ENCODE data around the gene PIGQ. TPM values are rescaled to one million over a fixed set of nuclear protein-coding genes. Genes with fewer than 3 reads are reported as not detected.

The PIGQ gene
- total RNA-seq, 1 donor from 2014 or later, result 68.9 TPM

DNA sequence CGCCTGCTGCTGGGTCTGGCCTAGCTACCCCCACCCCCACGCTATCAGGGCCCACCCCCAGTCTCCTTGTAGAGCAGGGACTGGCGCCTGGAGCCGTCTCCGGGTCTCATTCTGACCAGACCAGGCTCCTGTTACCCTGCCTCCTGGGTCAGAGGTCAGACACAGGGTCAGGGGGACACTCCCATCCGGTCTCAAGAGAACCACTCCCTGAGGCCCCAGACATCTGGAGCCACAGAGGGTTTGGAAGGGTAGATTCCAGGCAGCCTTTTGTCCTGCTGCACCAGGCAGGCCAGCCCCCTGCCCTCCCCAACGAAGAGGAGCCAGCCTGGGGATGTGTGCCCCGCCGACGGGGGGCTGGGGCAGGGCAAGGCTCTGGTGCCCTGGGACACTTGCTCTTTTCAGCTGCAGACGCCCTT lies 60.1 kb downstream of the PIGQ start:
- H3K36me3 ChIP-seq, result peaks cover 48% of the 10 kb centered on the region
- H3K27ac ChIP-seq, result peak overlapping the region; percentile 68
- peak in 1 of 2 donors; percentile 1 for ATAC-seq
- DNase-seq, result no peak
- TF ChIP-seq, protein P1, sequence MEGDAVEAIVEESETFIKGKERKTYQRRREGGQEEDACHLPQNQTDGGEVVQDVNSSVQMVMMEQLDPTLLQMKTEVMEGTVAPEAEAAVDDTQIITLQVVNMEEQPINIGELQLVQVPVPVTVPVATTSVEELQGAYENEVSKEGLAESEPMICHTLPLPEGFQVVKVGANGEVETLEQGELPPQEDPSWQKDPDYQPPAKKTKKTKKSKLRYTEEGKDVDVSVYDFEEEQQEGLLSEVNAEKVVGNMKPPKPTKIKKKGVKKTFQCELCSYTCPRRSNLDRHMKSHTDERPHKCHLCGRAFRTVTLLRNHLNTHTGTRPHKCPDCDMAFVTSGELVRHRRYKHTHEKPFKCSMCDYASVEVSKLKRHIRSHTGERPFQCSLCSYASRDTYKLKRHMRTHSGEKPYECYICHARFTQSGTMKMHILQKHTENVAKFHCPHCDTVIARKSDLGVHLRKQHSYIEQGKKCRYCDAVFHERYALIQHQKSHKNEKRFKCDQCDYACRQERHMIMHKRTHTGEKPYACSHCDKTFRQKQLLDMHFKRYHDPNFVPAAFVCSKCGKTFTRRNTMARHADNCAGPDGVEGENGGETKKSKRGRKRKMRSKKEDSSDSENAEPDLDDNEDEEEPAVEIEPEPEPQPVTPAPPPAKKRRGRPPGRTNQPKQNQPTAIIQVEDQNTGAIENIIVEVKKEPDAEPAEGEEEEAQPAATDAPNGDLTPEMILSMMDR (IDR thresholded peaks at IDR 0.05), result no peak
- no peaks in the 10 kb centered on the region for H3K27me3 ChIP-seq (ENCODE audit: low read depth)
- H3K9me3 ChIP-seq, result no peaks in the 10 kb centered on the region
- H3K4me1 ChIP-seq, result peaks cover 46% of the 10 kb centered on the region
- peak overlapping the region; percentile 8 for H3K4me3 ChIP-seq
- intact Hi-C loops (cut with DNase I), result no loop called here

- Histone ChIP-seq H3K27ac (peak overlapping the region; percentile 68), H3K36me3 (peaks cover 43% of the 10 kb centered on the region), H3K9me3 (no peaks in the 10 kb centered on the region), H3K27me3 (ENCODE audit: low read depth) (no peaks in the 10 kb centered on the region), H3K4me3 (peak overlapping the region; percentile 8), H3K4me1 (peaks cover 51% of the 10 kb centered on the region)
- no peak for ATAC-seq
- intact Hi-C loops (cut with DNase I), result no loop called here
- TF ChIP-seq, protein P1 (IDR thresholded peaks at IDR 0.05), result no peak
- no peak for DNase-seq
These were observed 60.6 kb downstream of the PIGQ start for GRCh38 chr16:630249-630814.

- Histone ChIP-seq H3K27ac (peak within 1 kb of the TSS; percentile 68), H3K27me3 (ENCODE audit: low read depth) (no peaks in the 10 kb centered on the region), H3K4me3 (peak within 1 kb of the TSS; percentile 8), H3K4me1 (peaks cover 53% of the 10 kb centered on the region), H3K36me3 (peaks cover 37% of the 10 kb centered on the region), H3K9me3 (no peaks in the 10 kb centered on the region)
- TF ChIP-seq, protein P1 (IDR thresholded peaks at IDR 0.05), result no peak
- DNase-seq, result peak; percentile 74
- ATAC-seq, result peak; percentile 1 to 7
- intact Hi-C loops (cut with DNase I), result no loop called here
These were observed 61.1 kb downstream of the PIGQ start, which contains the start of gene WFIKKN1 for GRCh38 chr16:630815-631405. Gene WFIKKN1, plus strand, starts transcription at chr16:630985. Its CDS starts 269 bp downstream, at chr16:631254.

GRCh38 chr16:631808-632358 lies 62.1 kb downstream of the PIGQ start:
- no peaks in the 10 kb centered on the region for H3K27me3 ChIP-seq (ENCODE audit: low read depth)
- DNase-seq (no peak), ATAC-seq (no peak)
- intact Hi-C loops (cut with DNase I), result no loop called here
- H3K9me3 ChIP-seq, result no peaks in the 10 kb centered on the region
- H3K4me3 ChIP-seq, result no peak overlapping the region
- H3K36me3 ChIP-seq, result peaks cover 27% of the 10 kb centered on the region
- H3K27ac ChIP-seq, result no peak overlapping the region
- H3K4me1 ChIP-seq, result peaks cover 53% of the 10 kb centered on the region
- TF ChIP-seq, protein P1 (IDR thresholded peaks at IDR 0.05), result no peak

- H3K9me3 ChIP-seq, result no peaks in the 10 kb centered on the region
- DNase-seq (no peak), ATAC-seq (no peak)
- no peak overlapping the region for H3K27ac ChIP-seq
- TF ChIP-seq, protein P1 (IDR thresholded peaks at IDR 0.05), result no peak
- H3K4me1 ChIP-seq, result peaks cover 52% of the 10 kb centered on the region
- H3K4me3 ChIP-seq, result no peak overlapping the region
- intact Hi-C loops (cut with DNase I), result no loop called here
- no peaks in the 10 kb centered on the region for H3K27me3 ChIP-seq (ENCODE audit: low read depth)
- H3K36me3 ChIP-seq, result peaks cover 19% of the 10 kb centered on the region
These were observed 62.9 kb downstream of the PIGQ start for GRCh38 chr16:632486-633335.

All from lower lobe of right lung (tissue), 2 donors.